Central memory CD8-positive, alpha-beta T cell (primary cell): Measurements from ENCODE around the gene RTBDN.
A peak's percentile ranks its signal among the peaks of the same experiment; 100 is the strongest.

Experiments used
- ATAC-seq: fragments of 150-1000 bp; cut with Tn5 transposase; replicated peaks from 2 replicates; pipeline ENCODE4 v1.10.0; 2022; ENCODE audit warnings: mild to moderate bottlenecking, moderate FRiP score, moderate number of reproducible peaks; ENCODE audit not compliant: poor library complexity, severe bottlenecking; ENCODE audit errors: extremely low read depth
- DNase-seq, 2 donors: peaks; one replicate each; pipeline ENCODE4 v3.0.0; 2021; ENCODE audit warnings: low spot score in 2 of 2
- H3K27ac Mint-ChIP-seq: one replicate; pipeline ENCODE4 v1.8.0; 2022; ENCODE audit warnings: low read depth, mild to moderate bottlenecking, moderate library complexity, mixed read lengths
- H3K27me3 Mint-ChIP-seq: one replicate; pipeline ENCODE4 v1.8.0; 2022; ENCODE audit warnings: mixed read lengths
- H3K36me3 Mint-ChIP-seq: one replicate; pipeline ENCODE4 v1.8.0; 2022; ENCODE audit warnings: mild to moderate bottlenecking, moderate library complexity, mixed read lengths; ENCODE audit not compliant: insufficient read depth
- H3K4me1 Mint-ChIP-seq: one replicate; pipeline ENCODE4 v1.8.0; 2022; ENCODE audit warnings: mixed read lengths
- H3K4me3 Mint-ChIP-seq: one replicate; pipeline ENCODE4 v1.8.0; 2022; ENCODE audit warnings: mild to moderate bottlenecking, moderate library complexity, mixed read lengths
- H3K9me3 Mint-ChIP-seq: one replicate; pipeline ENCODE4 v1.8.0; 2022; ENCODE audit warnings: mixed read lengths

RTBDN gene

GRCh38 chr19:12834566-12834943 is at the start of gene RTBDN:
TSS of gene RTBDN (minus strand) at chr19:12834579. CDS start at chr19:12829979, 4,600 bp downstream.
- peaks cover 26% of the 10 kb centered on the region for H3K4me1 Mint-ChIP-seq
- H3K9me3 Mint-ChIP-seq = no peaks in the 10 kb centered on the region
- peak within 1 kb of the TSS; percentile 53 for H3K4me3 Mint-ChIP-seq
- no peak for ATAC-seq
- H3K27me3 Mint-ChIP-seq = peaks cover 79% of the 10 kb centered on the region
- peaks cover 12% of the 10 kb centered on the region for H3K36me3 Mint-ChIP-seq
- H3K27ac Mint-ChIP-seq = no peak within 1 kb of the TSS
- no peak for DNase-seq

GRCh38 chr19:12882589-12882988 is 48.2 kb upstream of the RTBDN start:
- H3K36me3 Mint-ChIP-seq = peaks cover 20% of the 10 kb centered on the region
- H3K27me3 Mint-ChIP-seq = no peaks in the 10 kb centered on the region
- peaks cover 34% of the 10 kb centered on the region for H3K4me1 Mint-ChIP-seq
- no peak for DNase-seq
- H3K27ac Mint-ChIP-seq = no peak overlapping the region
- H3K9me3 Mint-ChIP-seq = no peaks in the 10 kb centered on the region
- ATAC-seq = no peak
- H3K4me3 Mint-ChIP-seq = peak overlapping the region; percentile 84

DNA sequence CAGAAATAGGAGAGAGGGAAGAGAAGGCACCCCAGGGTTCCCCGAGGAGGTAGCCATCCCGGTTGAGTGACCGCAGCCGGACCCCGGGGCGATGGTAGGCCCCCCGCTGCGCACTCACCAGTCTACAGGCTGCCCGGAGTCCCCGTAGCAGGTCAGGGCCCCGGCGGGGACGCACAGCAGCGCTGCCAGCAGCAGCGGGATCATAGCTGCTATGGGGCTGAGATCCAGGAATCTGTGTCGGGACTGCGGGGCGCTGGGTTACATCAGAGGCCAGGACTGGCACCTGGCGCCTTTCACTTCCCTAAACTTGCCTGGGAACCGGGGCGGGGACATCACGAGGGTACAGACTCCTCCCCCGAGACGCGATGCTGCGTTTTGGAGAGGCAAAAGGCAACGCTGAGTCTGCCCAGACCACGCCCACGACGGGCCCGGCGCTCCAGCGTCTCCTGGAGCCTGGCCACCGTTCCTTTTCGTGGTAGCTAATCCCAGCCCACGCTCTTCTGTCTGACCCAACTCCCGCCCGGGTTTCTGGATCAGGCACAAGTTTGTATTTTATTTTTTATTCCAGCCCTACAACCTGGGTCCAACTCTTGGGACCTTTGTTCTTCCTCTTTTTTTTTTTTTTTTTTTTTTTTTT is 46.9 kb upstream of the RTBDN start, which contains the start of gene DNASE2:
Gene DNASE2, minus strand, starts transcription at position 278 of the 637 bp plus-strand sequence. Its CDS starts 74 bp downstream, at position 204.
- H3K9me3 Mint-ChIP-seq = no peaks in the 10 kb centered on the region
- peaks cover 25% of the 10 kb centered on the region for H3K36me3 Mint-ChIP-seq
- H3K4me1 Mint-ChIP-seq = peaks cover 31% of the 10 kb centered on the region
- ATAC-seq (peak; percentile 77), DNase-seq (peak; percentile 66 to 76)
- H3K27me3 Mint-ChIP-seq = no peaks in the 10 kb centered on the region
- peak within 1 kb of the TSS; percentile 68 for H3K27ac Mint-ChIP-seq
- peak within 1 kb of the TSS; percentile 84 for H3K4me3 Mint-ChIP-seq

DNA sequence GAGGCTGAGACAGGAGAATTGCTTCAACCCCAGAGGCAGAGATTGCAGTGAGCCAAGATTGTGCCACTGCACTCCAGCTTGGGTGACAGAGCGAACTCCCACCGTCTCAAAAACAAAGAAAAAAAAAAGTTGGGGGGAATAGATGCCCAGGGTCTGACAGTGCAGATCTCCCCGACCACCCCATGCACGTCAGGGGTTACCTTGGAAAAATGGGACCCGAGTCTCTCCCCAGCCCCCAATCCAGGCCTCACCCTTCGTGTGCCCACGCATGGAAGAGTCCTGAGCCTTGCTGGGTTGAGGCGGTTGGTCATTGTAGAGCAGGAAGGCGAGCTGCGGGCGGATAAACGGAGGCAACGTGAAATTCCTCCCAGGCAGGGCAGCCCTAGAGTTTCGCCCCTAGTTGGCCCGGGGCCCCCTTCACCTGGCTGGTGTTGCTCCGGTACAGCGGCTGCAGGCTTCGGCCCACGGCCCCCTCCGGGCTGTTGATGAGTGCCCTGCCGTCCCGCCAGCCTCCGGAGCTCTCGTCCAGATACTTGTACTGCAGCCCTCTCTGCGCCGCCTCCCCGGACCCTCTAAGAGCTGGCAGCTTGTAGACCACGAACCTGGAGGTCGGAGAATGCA is 46.3 kb upstream of the RTBDN start:
- H3K4me1 Mint-ChIP-seq = peaks cover 31% of the 10 kb centered on the region
- ATAC-seq = no peak
- no peaks in the 10 kb centered on the region for H3K27me3 Mint-ChIP-seq
- no peaks in the 10 kb centered on the region for H3K9me3 Mint-ChIP-seq
- no peak for DNase-seq
- H3K36me3 Mint-ChIP-seq = peaks cover 25% of the 10 kb centered on the region
- H3K4me3 Mint-ChIP-seq = peak overlapping the region; percentile 84
- H3K27ac Mint-ChIP-seq = peak overlapping the region; percentile 68

DNA sequence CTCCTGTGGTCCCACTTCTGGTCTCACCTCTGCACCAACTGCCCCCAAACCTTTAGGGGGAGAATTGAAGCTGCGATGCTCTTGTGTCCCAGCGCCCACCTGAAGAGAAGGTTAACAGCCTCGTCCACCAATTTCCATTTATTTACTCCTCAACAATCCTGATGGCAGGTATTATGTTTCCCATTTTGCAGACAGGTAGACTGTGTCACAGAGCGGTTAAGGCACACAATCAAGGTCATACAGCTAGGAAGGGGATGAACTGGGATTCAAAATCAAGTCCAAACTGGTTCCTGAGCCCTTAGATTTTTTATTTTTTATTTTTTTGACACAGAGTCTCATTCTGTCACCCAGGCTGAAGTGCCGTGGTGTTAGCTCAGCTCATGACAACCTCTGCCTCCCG is 40.7 kb upstream of the RTBDN start:
- H3K9me3 Mint-ChIP-seq = no peaks in the 10 kb centered on the region

GRCh38 chr19:12873891-12874745 is 39.7 kb upstream of the RTBDN start:
- Mint-ChIP-seq H3K27ac (no peak overlapping the region), H3K4me3 (peak overlapping the region; percentile 41), H3K27me3 (no peaks in the 10 kb centered on the region), H3K9me3 (no peaks in the 10 kb centered on the region), H3K36me3 (peaks cover 23% of the 10 kb centered on the region), H3K4me1 (peaks cover 7% of the 10 kb centered on the region)
- ATAC-seq = no peak
- DNase-seq = no peak

More for the DNA sequence above, 40.7 kb upstream of the RTBDN start:
- H3K27me3 Mint-ChIP-seq = no peaks in the 10 kb centered on the region
- DNase-seq = no peak
- H3K4me1 Mint-ChIP-seq = peaks cover 15% of the 10 kb centered on the region
- no peak overlapping the region for H3K4me3 Mint-ChIP-seq
- peaks cover 23% of the 10 kb centered on the region for H3K36me3 Mint-ChIP-seq
- ATAC-seq = no peak
- H3K27ac Mint-ChIP-seq = no peak overlapping the region

GRCh38 chr19:12872941-12873890 is 38.8 kb upstream of the RTBDN start:
- H3K27me3 Mint-ChIP-seq = no peaks in the 10 kb centered on the region
- peak overlapping the region; percentile 41 for H3K4me3 Mint-ChIP-seq
- H3K9me3 Mint-ChIP-seq = no peaks in the 10 kb centered on the region

GRCh38 chr19:12872255-12872654 is 37.9 kb upstream of the RTBDN start:
- no peak for DNase-seq

More at GRCh38 chr19:12872941-12873890, 38.8 kb upstream of the RTBDN start:
- Mint-ChIP-seq H3K36me3 (peaks cover 21% of the 10 kb centered on the region), H3K27ac (no peak overlapping the region), H3K4me1 (peaks cover 7% of the 10 kb centered on the region)
- ATAC-seq = peak; percentile 63
- peak; percentile 39 to 51 for DNase-seq

GRCh38 chr19:12871681-12872080 is 37.3 kb upstream of the RTBDN start:
- ATAC-seq = no peak
- peaks cover 14% of the 10 kb centered on the region for H3K4me1 Mint-ChIP-seq
- no peak overlapping the region for H3K4me3 Mint-ChIP-seq
- no peak for DNase-seq
- H3K36me3 Mint-ChIP-seq = peaks cover 14% of the 10 kb centered on the region
- H3K27ac Mint-ChIP-seq = no peak overlapping the region
- peaks cover 8% of the 10 kb centered on the region for H3K27me3 Mint-ChIP-seq
- no peaks in the 10 kb centered on the region for H3K9me3 Mint-ChIP-seq

More at GRCh38 chr19:12872255-12872654, 37.9 kb upstream of the RTBDN start:
- Mint-ChIP-seq H3K27ac (no peak overlapping the region), H3K27me3 (peaks cover 2% of the 10 kb centered on the region), H3K36me3 (peaks cover 17% of the 10 kb centered on the region), H3K4me1 (peaks cover 9% of the 10 kb centered on the region), H3K4me3 (no peak overlapping the region), H3K9me3 (no peaks in the 10 kb centered on the region)
- ATAC-seq = no peak

- peaks cover 6% of the 10 kb centered on the region for H3K36me3 Mint-ChIP-seq
- peaks cover 18% of the 10 kb centered on the region for H3K4me1 Mint-ChIP-seq
- no peak overlapping the region for H3K27ac Mint-ChIP-seq
- no peak overlapping the region for H3K4me3 Mint-ChIP-seq
- H3K9me3 Mint-ChIP-seq = no peaks in the 10 kb centered on the region
- DNase-seq = no peak
- peaks cover 20% of the 10 kb centered on the region for H3K27me3 Mint-ChIP-seq
- no peak for ATAC-seq
Measured at GRCh38 chr19:12868540-12869112, 34.2 kb upstream of the RTBDN start.

DNA sequence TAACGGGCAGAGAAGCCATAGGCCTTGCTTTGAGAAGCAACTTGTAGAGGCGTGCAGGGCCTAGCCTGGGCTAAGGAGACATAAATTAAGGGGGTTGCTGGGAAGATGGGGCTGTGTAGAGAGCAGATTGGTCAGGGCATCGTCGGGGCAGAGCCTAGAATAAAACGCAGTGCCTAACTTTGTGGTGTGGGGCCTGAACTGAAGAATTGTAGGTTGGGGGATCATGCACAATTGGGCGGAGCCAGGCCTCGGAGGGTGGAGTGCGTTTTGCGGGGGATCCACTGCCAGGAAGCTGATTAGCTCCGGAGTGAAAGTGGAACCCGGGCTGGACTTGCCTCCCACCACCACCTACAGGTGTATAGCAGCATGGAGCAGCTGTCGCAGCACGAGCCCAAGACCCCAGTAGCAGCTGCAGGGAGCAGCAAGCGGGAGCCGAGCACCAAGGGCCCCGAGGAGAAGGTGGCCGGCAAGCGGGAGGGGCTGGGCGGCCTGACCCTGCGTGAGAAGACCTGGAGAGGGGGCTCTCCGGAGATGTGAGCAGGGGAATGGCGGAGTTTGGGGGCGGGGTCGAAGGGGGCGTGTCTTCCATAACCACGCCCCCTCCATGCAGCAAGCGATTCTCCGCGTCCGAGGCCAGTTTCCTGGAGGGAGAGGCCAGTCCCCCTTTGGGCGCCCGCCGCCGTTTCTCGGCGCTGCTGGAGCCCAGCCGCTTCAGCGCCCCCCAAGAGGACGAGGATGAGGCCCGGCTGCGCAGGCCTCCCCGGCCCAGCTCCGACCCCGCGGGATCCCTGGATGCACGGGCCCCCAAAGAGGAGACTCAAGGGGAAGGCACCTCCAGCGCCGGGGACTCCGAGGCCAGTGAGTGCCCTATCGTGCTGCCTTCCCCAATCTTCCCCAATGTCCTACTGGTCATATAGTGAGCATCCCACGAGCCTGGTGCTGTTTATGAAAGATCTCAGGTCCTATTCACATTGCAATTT is 33.0 kb upstream of the RTBDN start:
- Mint-ChIP-seq H3K9me3 (no peaks in the 10 kb centered on the region), H3K27me3 (peaks cover 20% of the 10 kb centered on the region), H3K4me1 (peaks cover 18% of the 10 kb centered on the region), H3K4me3 (peak overlapping the region; percentile 62), H3K27ac (no peak overlapping the region), H3K36me3 (peaks cover 4% of the 10 kb centered on the region)
- DNase-seq (peak in 1 of 2 donors; percentile 39), ATAC-seq (peak; percentile 54)
